MCF 10A (cell line): ENCODE results near the gene LYPD4. TPM values are rescaled to one million over a fixed set of nuclear protein-coding genes. Genes with fewer than 3 reads are reported as not detected.
"Not testable (repeated sequence)": the region's sequence is repeated elsewhere in the genome, so short reads cannot be mapped to it uniquely, and the experiment has no call there.

Experiments
- BruUV-seq: library from RNA; stranded (reverse); fragments of 400-500 nt; replicated peaks from 2 replicates; lab custom pipeline; 2021; lab: Mats Ljungman, UMichigan
- CTCF ChIA-PET: fragments of 300-600 bp; sonication (Branson Sonifier 250); formaldehyde crosslinking; extraction: SDS; loops from one replicate; lab custom pipeline; 2021; ENCODE audit warnings: antibody characterized with exemption, inconsistent platforms; lab: Yijun Ruan, JAX
- POLR2A ChIA-PET: fragments of 300-600, 350-650 bp; sonication (Branson Sonifier 250); formaldehyde crosslinking; extraction: SDS; loops from one replicate; lab custom pipeline; 2020; ENCODE audit warnings: antibody characterized with exemption, inconsistent platforms; lab: Yijun Ruan, JAX
- DNase-seq: peaks from one replicate; pipeline ENCODE4 v3.0.0-alpha.2; 2018; ENCODE audit not compliant: unreplicated experiment
- H3K27ac Mint-ChIP-seq: one replicate; pipeline ENCODE4 v1.8.0; 2022; ENCODE audit warnings: mild to moderate bottlenecking, low read depth, mixed read lengths; ENCODE audit not compliant: unreplicated experiment
- H3K27me3 Mint-ChIP-seq: one replicate; pipeline ENCODE4 v1.8.0; 2022; ENCODE audit warnings: mixed read lengths; ENCODE audit not compliant: insufficient read depth, unreplicated experiment
- H3K36me3 Mint-ChIP-seq: one replicate; pipeline ENCODE4 v1.8.0; 2022; ENCODE audit warnings: mild to moderate bottlenecking, moderate library complexity, mixed read lengths; ENCODE audit not compliant: insufficient read depth, unreplicated experiment
- H3K4me1 Mint-ChIP-seq: one replicate; pipeline ENCODE4 v1.8.0; 2022; ENCODE audit warnings: mixed read lengths; ENCODE audit not compliant: insufficient read depth, unreplicated experiment
- H3K4me3 Mint-ChIP-seq: one replicate; pipeline ENCODE4 v1.8.0; 2022; ENCODE audit warnings: mild to moderate bottlenecking, moderate library complexity, mixed read lengths; ENCODE audit not compliant: unreplicated experiment
- H3K9me3 Mint-ChIP-seq: one replicate; pipeline ENCODE4 v1.8.0; 2022; ENCODE audit warnings: mixed read lengths; ENCODE audit not compliant: unreplicated experiment
- intact Hi-C: fragments of 100-400 bp; cut with micrococcal nuclease; formaldehyde crosslinking; loops from 2 replicates; pipeline ENCODE4 v1.14.1; 2022
- microRNA-seq: library from miRNA; unstranded; fragments of <30 nt; microRNA quantifications from one replicate; pipeline ENCODE4 v1.2.0, GENCODE V29; 2022
- total RNA-seq: library from RNA; stranded (reverse); gene quantifications from 2 replicates; pipeline ENCODE4 v1.2.3, GENCODE V29; 2022
- TF ChIP-seq, protein P1 (sequence below): fragments of 200-600 bp; IDR thresholded peaks from one replicate; pipeline ENCODE4 v1.8.0; 2022; ENCODE audit warnings: antibody characterized with exemption, mild to moderate bottlenecking; ENCODE audit not compliant: unreplicated experiment

LYPD4 gene
- total RNA-seq, 1 experiment from 2014 or later: not detected

DNA sequence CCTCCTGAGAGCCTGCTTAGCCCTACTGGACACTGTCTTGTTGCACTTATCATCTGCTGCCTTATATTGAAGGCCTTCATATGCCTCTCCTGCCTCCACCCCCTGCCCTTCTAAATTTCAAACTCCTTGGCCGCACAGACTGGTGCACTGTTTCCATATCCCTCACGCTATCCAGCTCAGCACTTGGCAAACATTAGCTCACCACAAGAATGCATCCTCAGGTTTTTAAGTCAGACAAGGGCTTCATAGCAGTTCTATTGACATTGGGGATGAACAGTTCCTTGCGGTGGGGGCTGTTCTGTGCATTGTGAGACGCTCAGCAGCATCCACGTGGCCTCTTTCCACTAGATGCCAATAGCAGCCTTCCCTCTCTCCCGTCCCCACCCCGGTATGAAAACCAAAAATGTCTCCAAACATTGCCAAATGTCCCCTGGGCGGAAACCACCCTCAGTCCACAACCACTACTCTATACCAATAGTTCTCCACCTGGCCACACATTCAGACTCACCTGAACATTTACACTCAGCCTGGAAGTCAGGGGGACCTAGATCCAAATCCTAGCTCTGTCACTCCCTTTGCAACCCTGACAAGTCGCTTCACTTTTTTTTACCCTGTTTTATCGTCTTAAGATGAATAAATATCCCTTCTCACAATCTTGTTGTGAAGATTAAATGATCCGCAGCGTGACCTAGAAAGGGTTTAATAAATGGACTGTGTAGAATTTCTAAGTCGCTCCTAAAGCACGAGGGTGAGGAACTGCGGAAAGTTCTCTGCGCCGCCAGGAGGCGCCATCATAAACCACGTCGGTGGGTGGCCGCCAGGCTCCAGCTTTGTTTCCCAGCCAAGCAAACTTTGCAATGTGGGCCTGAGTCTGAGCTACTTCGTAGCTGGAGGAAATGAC is 51.7 kb downstream of the LYPD4 start:
- DNase-seq: peak; percentile 46
- BruUV-seq: no TSS peak
- H3K27me3 Mint-ChIP-seq: peaks cover 90% of the 10 kb centered on the region
- H3K27ac Mint-ChIP-seq: no peak overlapping the region
- no peaks in the 10 kb centered on the region for H3K36me3 Mint-ChIP-seq
- TF ChIP-seq, protein P1, sequence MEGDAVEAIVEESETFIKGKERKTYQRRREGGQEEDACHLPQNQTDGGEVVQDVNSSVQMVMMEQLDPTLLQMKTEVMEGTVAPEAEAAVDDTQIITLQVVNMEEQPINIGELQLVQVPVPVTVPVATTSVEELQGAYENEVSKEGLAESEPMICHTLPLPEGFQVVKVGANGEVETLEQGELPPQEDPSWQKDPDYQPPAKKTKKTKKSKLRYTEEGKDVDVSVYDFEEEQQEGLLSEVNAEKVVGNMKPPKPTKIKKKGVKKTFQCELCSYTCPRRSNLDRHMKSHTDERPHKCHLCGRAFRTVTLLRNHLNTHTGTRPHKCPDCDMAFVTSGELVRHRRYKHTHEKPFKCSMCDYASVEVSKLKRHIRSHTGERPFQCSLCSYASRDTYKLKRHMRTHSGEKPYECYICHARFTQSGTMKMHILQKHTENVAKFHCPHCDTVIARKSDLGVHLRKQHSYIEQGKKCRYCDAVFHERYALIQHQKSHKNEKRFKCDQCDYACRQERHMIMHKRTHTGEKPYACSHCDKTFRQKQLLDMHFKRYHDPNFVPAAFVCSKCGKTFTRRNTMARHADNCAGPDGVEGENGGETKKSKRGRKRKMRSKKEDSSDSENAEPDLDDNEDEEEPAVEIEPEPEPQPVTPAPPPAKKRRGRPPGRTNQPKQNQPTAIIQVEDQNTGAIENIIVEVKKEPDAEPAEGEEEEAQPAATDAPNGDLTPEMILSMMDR: peak; percentile 71
- intact Hi-C loops: loop anchor here (1.0 kb wide), 1 partner anchor 29 kb away; no protein-coding TSS in a partner anchor
- CTCF ChIA-PET: interaction anchor here (0.7 to 3.3 kb wide), 26 partner anchors 8 to 258 kb away, joined by 3 to 25 read pairs (median 4); partner anchors contain the start of genes CEACAM6 and RABAC1
- no peak overlapping the region for H3K4me3 Mint-ChIP-seq
- peaks cover 10% of the 10 kb centered on the region for H3K4me1 Mint-ChIP-seq
- POLR2A ChIA-PET: interaction anchor here (0.6 to 1.0 kb wide), 3 partner anchors 67 to 1418 kb away, joined by 3 read pairs; partner anchors contain the start of gene RPS19
- no peaks in the 10 kb centered on the region for H3K9me3 Mint-ChIP-seq

DNA sequence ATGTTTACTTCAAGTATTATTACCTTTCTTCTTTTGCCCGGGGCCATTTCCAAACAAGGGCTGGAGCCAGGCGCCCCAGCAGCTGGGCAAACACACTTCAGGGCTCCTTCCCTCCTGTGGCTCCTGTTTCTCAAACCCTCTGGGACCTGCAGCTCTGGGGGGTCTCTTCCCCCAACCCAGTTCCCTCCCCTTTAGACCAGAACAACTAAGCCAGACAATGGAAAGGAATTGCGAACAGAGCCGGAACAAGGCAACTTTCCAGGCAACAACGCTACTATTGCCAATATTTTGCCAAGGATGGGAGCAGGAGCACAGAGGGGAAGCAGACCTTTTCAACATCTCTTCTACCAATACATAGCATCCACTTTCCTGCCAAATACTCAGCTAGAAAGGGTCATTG is 55.4 kb downstream of the LYPD4 start:
- H3K9me3 Mint-ChIP-seq, CTCF ChIA-PET, POLR2A ChIA-PET, DNase-seq, BruUV-seq, H3K36me3 Mint-ChIP-seq, H3K4me3 Mint-ChIP-seq, H3K27ac Mint-ChIP-seq: not testable (repeated sequence)
- peaks cover 15% of the 10 kb centered on the region for H3K4me1 Mint-ChIP-seq
- intact Hi-C loops: loop anchor here (5.0 kb wide), 1 partner anchor 147 kb away; no protein-coding TSS in a partner anchor
- H3K27me3 Mint-ChIP-seq: peaks cover 91% of the 10 kb centered on the region

DNA sequence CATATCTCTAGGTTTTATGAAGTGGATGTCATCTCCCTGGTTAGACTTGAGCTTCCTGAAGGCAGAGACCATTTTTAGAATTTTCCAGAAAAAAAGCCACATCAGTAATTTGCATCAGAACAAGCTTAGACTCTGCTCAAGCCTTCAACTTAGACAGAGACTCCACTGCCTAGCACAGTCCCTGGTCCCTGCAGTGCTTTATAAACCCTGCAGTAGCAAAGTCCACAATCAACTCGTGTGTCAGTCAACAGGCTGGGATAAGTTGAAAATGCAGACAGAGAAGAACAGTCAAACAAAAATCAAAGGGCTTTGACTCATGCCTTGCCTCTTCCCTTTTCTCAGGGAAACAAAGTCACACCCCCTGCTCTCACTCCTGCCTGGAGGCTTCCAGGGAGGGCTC is 56.0 kb downstream of the LYPD4 start:
- H3K27me3 Mint-ChIP-seq: peaks cover 94% of the 10 kb centered on the region
- BruUV-seq, H3K4me3 Mint-ChIP-seq, H3K27ac Mint-ChIP-seq, CTCF ChIA-PET, H3K36me3 Mint-ChIP-seq, DNase-seq, POLR2A ChIA-PET, H3K9me3 Mint-ChIP-seq: not testable (repeated sequence)
- intact Hi-C loops: loop anchor here (5.0 kb wide), 1 partner anchor 146 kb away; no protein-coding TSS in a partner anchor
- H3K4me1 Mint-ChIP-seq: peaks cover 15% of the 10 kb centered on the region

Small RNA genes lying within 50 kb of the gene (microRNA-seq; reads per million reads assigned to microRNA genes)
- gene MIR6797: 0.40 reads per million

Other genes starting within 250 kb of the LYPD4 start
- not detected in 2 replicates for gene CEACAM4, start 217.6 kb downstream of the LYPD4 start, total RNA-seq
- not detected in 2 replicates for gene CEACAM7, start 156.4 kb downstream of the LYPD4 start, total RNA-seq
- gene CEACAM5, start 136.1 kb downstream of the LYPD4 start, total RNA-seq: not detected in 2 replicates
- not detected in 2 replicates for gene CEACAM6, start 89.2 kb downstream of the LYPD4 start, total RNA-seq
- not detected in 2 replicates for gene CEACAM3, start 48.1 kb downstream of the LYPD4 start, total RNA-seq
- gene DMRTC2, start 359 bp upstream of the LYPD4 start, total RNA-seq: not detected in 2 replicates
- gene RPS19, start 15.6 kb upstream of the LYPD4 start, total RNA-seq: 3,060 and 3,357 TPM in 2 replicates
- gene CD79A, start 32.6 kb upstream of the LYPD4 start, total RNA-seq: not detected in 2 replicates
- 106 and 108 TPM in 2 replicates for gene ARHGEF1, start 38.5 kb upstream of the LYPD4 start, total RNA-seq
- gene ERFL, start 83.8 kb upstream of the LYPD4 start, total RNA-seq: 0.34 TPM in 1 of 2 replicates, not detected in the other
- 75.4 and 104 TPM in 2 replicates for gene RABAC1, start 114.6 kb upstream of the LYPD4 start, total RNA-seq
- gene ATP1A3, start 149.5 kb upstream of the LYPD4 start, total RNA-seq: not detected in 2 replicates
- gene GRIK5, start 225.5 kb upstream of the LYPD4 start, total RNA-seq: 1.6 and 1.8 TPM in 2 replicates
- gene ZNF574, start 231.5 kb upstream of the LYPD4 start, total RNA-seq: 12.2 and 13.5 TPM in 2 replicates